NCI-H1694 treated with DMSO at 0.1 percent for 48 hours (cell line): ENCODE data around the gene COLEC12.

Experiments
- DNase-seq: peaks from one replicate; lab custom pipeline; 2025; lab: John Stamatoyannopoulos, UW

COLEC12 gene

GRCh38 chr18:500632-501405, at the start of gene COLEC12:
COLEC12 (minus strand) TSS chr18:500701; CDS start chr18:500514, 187 bp downstream.
- DNase-seq = no peak

GRCh38 chr18:549967-550366, 49.5 kb upstream of the COLEC12 start:
- DNase-seq = no peak

DNA sequence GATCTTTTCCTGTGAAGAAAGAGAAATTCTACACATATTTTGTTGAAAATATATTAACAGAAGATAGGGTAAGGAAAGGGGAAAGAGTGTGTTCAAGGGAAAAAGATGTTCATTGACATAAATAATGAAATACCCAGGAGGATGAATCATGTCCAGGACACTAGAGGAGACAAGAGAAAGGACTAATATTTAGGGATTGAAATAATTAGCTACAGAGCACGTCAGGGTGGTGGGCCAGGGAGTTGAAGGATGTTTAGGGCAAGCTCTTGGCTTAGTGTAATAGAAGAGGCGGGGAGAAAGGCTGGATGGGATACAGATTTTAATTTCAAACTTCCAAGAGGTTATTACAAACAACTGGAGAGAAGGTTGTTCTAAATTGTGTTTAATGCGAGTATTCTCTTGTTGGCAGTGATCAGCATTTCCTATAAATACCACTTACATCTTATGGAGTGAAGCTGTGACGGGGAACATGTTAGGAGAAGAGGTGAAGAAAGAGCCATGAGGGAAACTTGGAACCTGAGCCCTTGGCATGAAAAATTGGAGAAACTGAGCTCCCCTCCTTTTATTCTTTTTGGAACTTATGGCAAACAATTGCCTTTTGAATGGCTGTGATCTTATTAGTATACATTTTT, 43.1 kb upstream of the COLEC12 start:
- DNase-seq = no peak

GRCh38 chr18:533995-534601, 33.6 kb upstream of the COLEC12 start:
- no peak for DNase-seq

- DNase-seq = no peak
Observed at GRCh38 chr18:532632-533031, 32.1 kb upstream of the COLEC12 start.

DNA sequence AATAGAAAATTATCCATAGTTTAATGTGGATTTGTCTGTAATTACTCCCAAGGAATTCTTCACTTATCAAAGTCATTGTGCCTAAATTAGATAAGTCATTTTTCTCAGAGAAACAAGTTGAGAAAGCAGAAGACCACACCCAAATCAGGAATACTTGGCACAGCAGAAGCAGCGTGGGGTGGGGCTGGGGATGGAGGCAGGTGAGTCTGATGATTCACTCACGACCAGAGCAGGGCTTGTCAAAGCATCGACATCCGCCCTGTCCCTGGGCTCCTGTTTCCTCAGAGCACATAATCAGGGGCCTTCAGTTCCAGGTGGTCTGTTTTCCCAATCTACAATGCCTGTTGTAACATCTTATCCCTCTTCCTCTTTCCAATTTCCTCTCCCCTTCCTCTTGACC, 31.5 kb upstream of the COLEC12 start:
- no peak for DNase-seq

DNA sequence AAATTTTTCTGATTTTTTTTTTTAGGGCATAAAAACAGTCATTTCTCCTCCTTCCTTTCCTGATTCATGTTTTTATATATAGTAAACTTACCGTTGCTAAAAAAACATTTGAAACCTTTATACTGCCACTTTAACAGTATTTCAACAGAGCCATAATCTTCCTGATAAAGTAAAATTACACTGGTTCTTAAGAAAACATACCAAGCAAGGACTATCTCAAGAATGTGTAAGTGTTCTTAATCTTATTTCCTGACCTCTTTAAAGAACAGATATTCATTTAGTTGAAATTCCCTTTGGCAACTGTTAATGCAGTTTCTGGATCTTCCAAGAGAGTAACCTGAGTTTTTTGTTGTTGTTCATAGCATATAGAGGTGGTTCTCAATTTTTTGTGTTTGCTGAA, 26.6 kb upstream of the COLEC12 start:
- DNase-seq = no peak

GRCh38 chr18:526681-527080, 26.2 kb upstream of the COLEC12 start:
- DNase-seq = no peak

DNA sequence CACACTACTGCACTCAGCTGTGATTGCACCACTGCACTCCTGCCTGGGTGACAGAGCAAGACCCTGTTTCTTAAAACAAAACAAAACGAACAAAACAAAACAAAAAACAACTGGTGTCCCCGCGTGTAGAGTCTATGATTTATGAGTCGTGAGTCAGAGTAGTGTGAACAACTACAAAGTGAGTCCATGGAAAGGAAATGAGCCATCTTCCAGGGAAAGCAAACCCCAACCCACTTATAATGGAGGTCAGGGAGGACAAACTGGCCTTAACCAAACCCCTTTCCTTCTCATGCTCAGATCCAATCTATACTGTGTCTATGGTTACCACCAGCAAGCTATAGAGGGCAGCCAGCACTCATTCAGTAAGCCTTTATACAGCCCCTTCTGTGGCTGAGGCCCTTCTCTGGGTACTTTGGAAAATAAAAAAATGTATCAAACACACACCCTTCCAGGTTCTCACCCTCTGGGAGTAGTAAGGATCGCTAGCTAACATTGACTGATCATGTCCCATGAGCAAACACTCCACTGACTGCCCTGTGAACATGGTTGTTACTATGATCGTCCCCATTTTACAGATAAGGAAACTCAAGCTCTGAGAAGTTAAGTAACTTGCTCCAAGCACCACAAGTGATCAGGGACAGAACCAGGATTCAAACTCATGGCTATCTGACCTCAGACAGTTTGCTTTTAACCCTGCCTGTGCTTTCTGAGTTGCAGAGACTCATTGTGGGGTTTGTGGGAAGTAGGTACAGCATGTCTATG, 24.7 kb upstream of the COLEC12 start:
- DNase-seq = no peak

- no peak for DNase-seq
Observed at GRCh38 chr18:524466-524865, 24.0 kb upstream of the COLEC12 start.

DNA sequence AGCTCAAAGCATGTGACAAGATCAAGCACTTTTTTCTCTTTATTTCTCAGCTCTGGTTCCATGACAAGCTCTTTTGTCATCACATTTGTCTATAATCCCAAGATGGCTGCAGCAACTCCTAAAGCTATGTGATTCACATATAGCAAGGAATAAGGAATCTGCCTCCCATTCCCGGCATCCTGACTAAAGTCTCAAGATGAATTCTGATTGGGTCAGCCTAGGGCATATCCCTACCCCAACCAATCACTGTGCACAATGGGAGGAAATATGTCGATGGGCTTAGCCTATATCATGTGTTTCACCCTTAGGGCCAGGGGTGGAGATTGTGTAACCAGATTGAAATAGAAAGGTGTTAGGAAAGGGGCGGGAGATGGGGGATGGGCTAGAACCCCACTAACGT, 23.1 kb upstream of the COLEC12 start:
- DNase-seq = no peak

- peak; percentile 45 for DNase-seq
Observed at GRCh38 chr18:519019-519879, 18.7 kb upstream of the COLEC12 start.

DNA sequence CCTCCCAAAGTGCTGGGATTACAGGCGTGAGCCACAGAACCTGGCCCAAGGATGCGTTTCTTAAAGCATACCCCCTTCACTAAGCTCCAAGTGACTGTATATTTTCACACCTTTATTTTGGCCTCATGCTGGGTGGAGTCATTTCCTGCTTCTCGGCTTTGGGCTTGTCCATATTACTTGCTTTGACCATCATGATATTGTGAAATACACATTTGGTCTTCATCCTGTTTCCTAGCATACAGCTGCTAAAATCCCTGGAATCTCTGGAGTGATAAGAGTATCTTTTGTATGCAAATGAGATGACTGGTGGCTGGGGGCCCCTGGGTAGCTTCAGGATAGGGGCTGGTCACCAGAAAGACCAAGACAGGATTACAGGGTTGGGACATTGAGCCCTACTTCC, 17.6 kb upstream of the COLEC12 start:
- no peak for DNase-seq

- DNase-seq = no peak
Observed at GRCh38 chr18:515838-516237, 15.3 kb upstream of the COLEC12 start.

- DNase-seq = no peak
Observed at GRCh38 chr18:515156-515815, 14.8 kb upstream of the COLEC12 start.

DNA sequence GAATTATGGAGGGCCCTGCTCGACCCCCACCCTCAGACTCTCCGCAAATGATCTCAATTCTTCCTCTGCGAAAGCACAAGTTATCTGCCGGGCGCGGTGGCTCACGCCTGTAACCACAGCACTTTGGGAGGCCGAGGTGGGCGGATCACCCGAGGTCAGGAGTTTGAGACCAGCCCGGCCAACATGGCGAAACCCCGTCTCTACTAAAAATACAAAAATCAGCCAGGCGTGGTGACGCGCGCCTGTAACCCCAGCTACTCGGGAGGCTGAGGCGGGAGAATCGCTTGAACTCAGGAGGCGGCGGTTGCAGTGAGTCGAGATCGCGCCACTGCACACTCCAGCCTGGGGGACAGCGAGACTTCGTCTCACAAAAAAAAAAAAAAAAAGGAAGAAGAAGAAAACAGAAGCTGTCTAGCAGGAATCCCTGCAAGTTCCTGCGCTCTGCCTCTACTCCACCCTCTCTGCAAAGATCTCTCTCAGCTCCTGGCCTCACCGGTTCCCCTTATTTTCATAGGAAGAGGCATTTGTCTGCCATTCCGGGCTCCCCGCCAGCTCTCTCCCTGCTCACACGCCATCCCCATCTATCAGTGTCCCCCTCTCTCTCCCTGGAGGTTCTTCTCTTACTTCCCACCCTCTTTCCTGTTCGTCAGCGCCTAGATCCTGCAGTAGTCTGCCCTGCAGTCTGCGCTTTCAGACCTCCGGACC, 13.5 kb upstream of the COLEC12 start:
- no peak for DNase-seq

DNA sequence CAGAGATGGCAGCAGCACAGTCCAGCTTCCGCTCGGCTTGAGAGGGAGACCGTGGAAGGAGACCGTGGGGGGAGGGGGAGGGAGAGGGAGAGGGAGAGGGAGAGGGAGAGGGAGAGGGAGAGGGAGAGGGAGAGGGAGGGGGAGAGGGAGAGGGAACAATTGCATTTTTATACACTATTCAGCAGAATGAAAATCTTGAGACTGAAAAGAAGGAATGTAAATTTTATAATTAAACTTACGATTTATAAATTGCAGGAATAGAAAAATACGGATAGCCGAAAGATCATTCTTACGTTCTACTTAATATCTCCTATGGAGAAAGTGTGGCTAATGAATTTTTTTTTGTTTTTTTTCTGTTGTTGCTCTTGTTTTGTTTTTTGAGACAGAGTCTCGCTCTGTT, 12.5 kb upstream of the COLEC12 start:
- no peak for DNase-seq

DNA sequence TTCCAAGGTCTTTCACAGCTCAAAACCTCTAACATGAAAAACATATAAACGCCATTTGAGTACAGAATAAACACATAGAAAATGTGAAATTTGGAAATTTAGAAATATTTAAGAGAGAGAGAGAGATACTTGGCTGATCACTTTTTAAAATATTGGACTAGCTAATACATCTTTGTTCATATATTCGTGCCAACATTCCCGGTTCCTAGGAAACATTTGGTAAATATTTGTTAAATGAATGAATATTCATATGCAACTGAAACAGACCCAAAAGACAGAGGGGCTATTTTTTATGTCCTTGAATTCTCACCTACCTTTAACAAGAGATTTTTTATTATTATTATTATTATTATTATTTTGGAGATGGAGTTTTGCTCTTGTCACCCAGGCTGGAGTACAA, 8.3 kb upstream of the COLEC12 start:
- DNase-seq = no peak

DNA sequence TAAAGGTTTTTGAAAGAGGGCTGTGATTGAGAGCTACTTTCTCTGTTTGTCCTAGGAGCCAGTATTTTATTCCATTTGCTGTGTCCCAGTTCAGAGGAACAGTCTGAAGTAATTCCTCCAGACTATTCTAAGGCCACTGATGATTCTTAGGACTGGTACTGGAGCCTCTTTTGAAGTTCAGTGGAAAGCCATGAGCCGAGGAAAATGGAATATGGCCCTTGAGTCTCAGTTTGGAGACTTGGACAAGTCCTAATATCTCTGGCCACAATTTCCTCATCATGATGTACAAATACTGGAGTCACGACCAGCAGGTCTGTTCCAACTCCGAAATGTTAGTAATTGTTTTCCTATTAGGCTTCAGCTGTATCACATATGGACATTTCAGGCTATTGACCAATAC, 7.1 kb upstream of the COLEC12 start:
- DNase-seq = no peak

- DNase-seq = no peak
Observed at GRCh38 chr18:506801-507200, 6.3 kb upstream of the COLEC12 start.
